H1 (cell line): Measurements from ENCODE around the gene ITPR3. TPM values are rescaled to one million over a fixed set of nuclear protein-coding genes. Genes with fewer than 3 reads are reported as not detected.

Experiments used
- CTCF ChIA-PET: fragments of 300-600 bp; sonication (Branson Sonifier 250); formaldehyde crosslinking; loops from one replicate; lab custom pipeline; 2021; ENCODE audit not compliant: partially characterized antibody; lab: Charles Lee
- POLR2A ChIA-PET: fragments of 300-600 bp; sonication (Branson Sonifier 250); formaldehyde crosslinking; loops from one replicate; lab custom pipeline; 2021; ENCODE audit warnings: inconsistent platforms; ENCODE audit not compliant: partially characterized antibody; lab: Charles Lee
- DNase-seq, 2 experiments: peaks; one replicate each; pipeline versions ENCODE4 v3.0.0 to v3.0.0-alpha.2; 2010 to 2022; ENCODE audit warnings: low spot score in 2 of 2, low read depth in 1 of 2, mixed read lengths in 1 of 2
- FAIRE-seq: peaks from 2 replicates; lab custom pipeline; 2011; peaks lifted over from hg19 to GRCh38; lab: Jason Lieb, UNC
- H2AFZ ChIP-seq: 2 replicates; pipeline ENCODE4 v1.8.1; 2012; ENCODE audit warnings: low read length, inconsistent platforms
- H2AK5ac ChIP-seq: 2 replicates; pipeline ENCODE4 v1.6.1; 2013; ENCODE audit warnings: low read depth, low read length
- H2BK120ac ChIP-seq: replicated peaks from 2 replicates; pipeline ENCODE3; 2013; ENCODE audit warnings: low read depth, low read length, inconsistent platforms
- H2BK12ac ChIP-seq: 2 replicates; pipeline ENCODE4 v1.6.1; 2013; ENCODE audit warnings: low read depth, low read length
- H2BK15ac ChIP-seq: 2 replicates; pipeline ENCODE4 v1.6.1; 2013; ENCODE audit warnings: low read length
- H2BK20ac ChIP-seq: 2 replicates; pipeline ENCODE4 v1.6.1; 2013; ENCODE audit warnings: low read length
- H2BK5ac ChIP-seq: 2 replicates; pipeline ENCODE4 v1.6.1; 2013; ENCODE audit warnings: low read depth, low read length
- H3K14ac ChIP-seq: 2 replicates; pipeline ENCODE4 v1.6.1; 2013; ENCODE audit warnings: inconsistent platforms; ENCODE audit not compliant: insufficient read length
- H3K18ac ChIP-seq: 2 replicates; pipeline ENCODE4 v1.6.1; 2013; ENCODE audit warnings: low read length; ENCODE audit errors: extremely low read depth
- H3K23ac ChIP-seq: 2 replicates; pipeline ENCODE4 v1.6.1; 2013; ENCODE audit warnings: inconsistent platforms; ENCODE audit not compliant: insufficient read length
- H3K23me2 ChIP-seq: 2 replicates; pipeline ENCODE4 v1.6.1; 2013; ENCODE audit warnings: low read depth, low read length
- H3K27ac ChIP-seq: 2 replicates; pipeline ENCODE4 v1.6.1; 2011; ENCODE audit warnings: low read depth, low read length, inconsistent platforms
- H3K27me3 ChIP-seq, 4 experiments: replicated peaks in 1 of 4; 1 replicate in 1 of 4; 2 replicates in 3 of 4; pipeline versions ENCODE4 v1.6.1 to v1.8.1; 2011 to 2013; ENCODE audit warnings: low read length in 3 of 4, mild to moderate bottlenecking in 3 of 4, inconsistent platforms in 2 of 4, mixed read lengths in 2 of 4, moderate library complexity in 1 of 4; ENCODE audit not compliant: control insufficient read depth in 3 of 4, insufficient read depth in 3 of 4; ENCODE audit errors: extremely low read depth in 1 of 4
- H3K36me3 ChIP-seq, 4 experiments: 2 replicates each; pipeline versions ENCODE4 v1.6.1 to v1.8.1; 2011 to 2013; ENCODE audit warnings: mild to moderate bottlenecking in 4 of 4, low read length in 3 of 4, moderate library complexity in 2 of 4, control low read depth in 1 of 4, inconsistent platforms in 1 of 4; ENCODE audit not compliant: insufficient read depth in 4 of 4, control insufficient read depth in 2 of 4
- H3K4ac ChIP-seq: replicated peaks from 2 replicates; pipeline ENCODE3; 2013; ENCODE audit warnings: low read length, low read depth, mixed read lengths, inconsistent platforms; ENCODE audit not compliant: insufficient read length
- H3K4me1 ChIP-seq, 4 experiments: replicated peaks in 1 of 4; 1 replicate in 1 of 4; 2 replicates in 3 of 4; pipeline versions ENCODE4 v1.6.1 to v1.8.1; 2011 to 2013; ENCODE audit warnings: low read length in 3 of 4, inconsistent platforms in 2 of 4, mixed read lengths in 1 of 4; ENCODE audit not compliant: insufficient read depth in 4 of 4, control insufficient read depth in 3 of 4
- H3K4me2 ChIP-seq, 2 experiments: 2 replicates each; pipeline versions ENCODE4 v1.6.1 to v1.8.1; 2011 to 2013; ENCODE audit warnings: low read depth in 2 of 2, low read length in 2 of 2, control low read depth in 1 of 2, inconsistent platforms in 1 of 2, mild to moderate bottlenecking in 1 of 2; ENCODE audit not compliant: insufficient read depth in 1 of 2
- H3K4me3 ChIP-seq, 4 experiments: fragments of 200-600, 300-600 bp in 1 of 4; sonication (generic), shearing (Covaris generic), sonication (Bioruptor Twin) in 1 of 4; 2 replicates each; pipeline versions ENCODE4 v1.5.1 to v1.8.1; 2011 to 2016; ENCODE audit warnings: low read length in 4 of 4, low read depth in 3 of 4, control low read depth in 2 of 4, inconsistent platforms in 2 of 4, mild to moderate bottlenecking in 2 of 4, mixed read lengths in 1 of 4, moderate library complexity in 1 of 4; ENCODE audit not compliant: insufficient read depth in 2 of 4; ENCODE audit errors: extremely low read depth in 1 of 4
- H3K56ac ChIP-seq: replicated peaks from 2 replicates; pipeline ENCODE3; 2013; ENCODE audit warnings: low read depth, mild to moderate bottlenecking, mixed read lengths, low read length, inconsistent platforms; ENCODE audit not compliant: insufficient read length
- H3K79me1 ChIP-seq: 2 replicates; pipeline ENCODE4 v1.6.1; 2013; ENCODE audit warnings: low read depth, low read length, control low read depth
- H3K79me2 ChIP-seq, 2 experiments: 2 replicates each; pipeline versions ENCODE4 v1.6.1 to v1.8.1; 2012 to 2013; ENCODE audit warnings: low read length in 2 of 2, mild to moderate bottlenecking in 2 of 2, inconsistent platforms in 1 of 2; ENCODE audit not compliant: insufficient read depth in 2 of 2, control insufficient read depth in 1 of 2
- H3K9ac ChIP-seq, 4 experiments: replicated peaks in 1 of 4; 1 replicate in 1 of 4; 2 replicates in 3 of 4; pipeline versions ENCODE4 v1.6.1 to v1.8.1; 2011 to 2013; ENCODE audit warnings: low read depth in 3 of 4, low read length in 3 of 4, control low read depth in 2 of 4, mild to moderate bottlenecking in 2 of 4, moderate library complexity in 2 of 4, inconsistent platforms in 1 of 4; ENCODE audit errors: extremely low read depth in 1 of 4
- H3K9me3 ChIP-seq, 2 experiments: 2 replicates each; pipeline versions ENCODE4 v1.6.1 to v1.8.1; 2012 to 2013; ENCODE audit warnings: mild to moderate bottlenecking in 2 of 2, moderate library complexity in 2 of 2, control low read depth in 1 of 2, inconsistent platforms in 1 of 2, low read depth in 1 of 2, low read length in 1 of 2, mixed read lengths in 1 of 2; ENCODE audit not compliant: insufficient read depth in 2 of 2
- H4K20me1 ChIP-seq, 2 experiments: replicated peaks in 1 of 2; 2 replicates each; pipeline versions ENCODE3 to v1.8.1; 2011 to 2013; ENCODE audit warnings: inconsistent platforms in 2 of 2, low read length in 2 of 2, mild to moderate bottlenecking in 1 of 2; ENCODE audit not compliant: insufficient read depth in 2 of 2, control insufficient read depth in 1 of 2
- H4K5ac ChIP-seq: 2 replicates; pipeline ENCODE4 v1.6.1; 2013; ENCODE audit warnings: low read length, low read depth, mixed read lengths, inconsistent platforms; ENCODE audit not compliant: insufficient read length
- H4K8ac ChIP-seq: 2 replicates; pipeline ENCODE4 v1.8.0; 2013; ENCODE audit warnings: mild to moderate bottlenecking, moderate library complexity, low read length, inconsistent platforms; ENCODE audit not compliant: insufficient read depth; ENCODE audit errors: extremely low read depth
- H4K91ac ChIP-seq: replicated peaks from 2 replicates; pipeline ENCODE3; 2013; ENCODE audit warnings: low read length, mixed read lengths, inconsistent platforms; ENCODE audit not compliant: insufficient read length
- EZH2 ChIP-seq: fragments of 200-600 bp; sonication (generic); IDR thresholded peaks from 2 replicates; pipeline ENCODE4 v1.7.1; 2012; ENCODE audit warnings: low read depth, mild to moderate bottlenecking, moderate library complexity, low read length, inconsistent platforms; ENCODE audit not compliant: severe bottlenecking
- JUN ChIP-seq: IDR thresholded peaks from 2 replicates; pipeline ENCODE4 v1.6.1; 2011; ENCODE audit warnings: low read depth, mild to moderate bottlenecking, improper control_type of control experiment, low read length
- POLR2A ChIP-seq, 2 experiments: IDR thresholded peaks; 1 replicate in 1 of 2; 2 replicates in 1 of 2; pipeline ENCODE4 v1.6.1; 2011; ENCODE audit warnings: low read depth in 2 of 2, low read length in 2 of 2, mild to moderate bottlenecking in 2 of 2; ENCODE audit errors: control extremely low read depth in 1 of 2
- RAD21 ChIP-seq, 2 experiments: IDR thresholded peaks in 1 of 2; conservative IDR thresholded peaks in 1 of 2; 2 replicates each; pipeline ENCODE4 v1.6.1; 2011; ENCODE audit warnings: low read depth in 2 of 2, low read length in 2 of 2, improper control_type of control experiment in 1 of 2, inconsistent platforms in 1 of 2, mild to moderate bottlenecking in 1 of 2, moderate library complexity in 1 of 2
- RBBP5 ChIP-seq: IDR thresholded peaks from 2 replicates; pipeline ENCODE4 v1.7.1; 2012; ENCODE audit warnings: low read depth, mild to moderate bottlenecking, inconsistent platforms, low read length, moderate library complexity, borderline replicate concordance
- SAP30 ChIP-seq: fragments of 300-600 bp; sonication (generic); IDR thresholded peaks from 2 replicates; pipeline ENCODE4 v1.7.1; 2012; ENCODE audit warnings: low read length, moderate library complexity, mild to moderate bottlenecking, inconsistent platforms; ENCODE audit not compliant: insufficient read depth, insufficient replicate concordance
- SP2 ChIP-seq: IDR thresholded peaks from 2 replicates; pipeline ENCODE4 v1.6.1; 2012; ENCODE audit warnings: mild to moderate bottlenecking, low read length, inconsistent platforms
- SP4 ChIP-seq: IDR thresholded peaks from 2 replicates; pipeline ENCODE4 v1.6.1; 2012; ENCODE audit warnings: low read length, inconsistent platforms
- SRF ChIP-seq: IDR thresholded peaks from 2 replicates; pipeline ENCODE4 v1.6.1; 2011; ENCODE audit warnings: mild to moderate bottlenecking, low read depth, low read length, moderate library complexity
- WGBS, 2 experiments: shearing (Covaris generic) in 1 of 2; methylation state at CpG; one replicate each; pipeline versions ENCODE4 v1.1.6 to v1.1.7; 2013 to 2015; ENCODE audit warnings: low lambda C conversion rate in 2 of 2, mixed read lengths in 2 of 2, inconsistent platforms in 1 of 2, low coverage in 1 of 2, missing lambda C conversion rate in 1 of 2; ENCODE audit not compliant: insufficient replicate concordance in 2 of 2, insufficient coverage in 1 of 2, insufficient read length in 1 of 2; ENCODE audit errors: extremely low coverage in 1 of 2, missing lambda C conversion rate in 1 of 2; 5-methylcytosine and 5-hydroxymethylcytosine counted together
- polyA plus RNA-seq, 7 experiments: library from polyadenylated mRNA; depleted of rRNA in 3 of 7; stranded (reverse) in 5 of 7; unstranded in 2 of 7; fragments of >200 nt in 5 of 7; fragments of 200-250 nt in 2 of 7; gene quantifications; 1 replicate in 5 of 7; 2 replicates in 1 of 7; 4 replicates in 1 of 7; pipeline versions ENCODE4 v1.2.1 to v1.2.3, GENCODE V29; 2011 to 2013; ENCODE audit warnings: missing spikeins in 2 of 7, mixed read lengths in 2 of 7
- total RNA-seq: library from RNA; stranded (reverse); fragmentation: NEBNext Ultra II Directional; extraction: Animal tissue kit (Norgen Biotek cat#: 25700); gene quantifications from 2 replicates; pipeline ENCODE4 v1.2.1, GENCODE V29; 2021
- TF ChIP-seq, protein P1 (sequence below): IDR thresholded peaks from 2 replicates; pipeline ENCODE4 v1.6.1; 2011; ENCODE audit warnings: low read length, improper control_type of control experiment

Gene ITPR3
- total and polyA plus RNA-seq, 2 of the 8 experiments (the other 6 are each of a cell fraction or from before 2014, with no cell fraction given): 29.1 to 45.7 TPM

DNA sequence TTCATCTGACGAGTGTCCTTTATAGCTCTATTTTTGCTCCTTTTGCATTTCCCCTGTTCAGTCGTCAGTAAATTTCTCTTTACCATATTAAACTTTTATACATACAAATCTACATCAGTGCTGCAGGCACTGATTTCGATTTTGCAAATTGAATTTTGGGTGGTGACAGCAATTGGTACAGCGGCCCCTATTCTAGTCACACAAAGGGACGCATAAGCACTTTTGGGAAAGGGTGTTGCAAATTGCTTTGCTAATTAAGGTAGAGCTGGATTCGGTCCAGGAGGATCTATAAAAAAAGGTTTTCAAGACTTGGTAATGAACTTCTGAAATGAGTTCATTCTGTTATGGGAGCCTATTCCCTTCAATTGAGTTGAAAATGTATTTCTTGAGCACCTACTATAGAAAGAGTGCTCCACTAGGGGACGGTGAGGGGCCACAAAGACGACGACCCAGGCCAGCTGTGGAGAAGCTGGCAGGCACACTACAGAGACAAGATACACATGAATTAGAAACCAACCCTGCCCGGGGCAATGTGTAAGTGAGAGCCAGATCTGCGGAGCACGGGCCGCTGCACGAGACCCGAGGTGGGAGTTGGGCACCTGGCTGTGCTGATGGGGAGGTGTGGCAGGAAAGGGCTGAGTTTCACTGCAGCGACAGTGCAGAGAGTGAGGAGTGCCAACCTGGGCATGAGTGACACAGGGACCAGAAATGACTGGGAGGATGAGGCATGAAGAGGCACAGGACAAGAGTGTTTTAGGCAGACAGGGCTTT is 85.0 kb downstream of the ITPR3 start:
- no peak overlapping the region for H2BK120ac ChIP-seq
- H3K56ac ChIP-seq: no peak overlapping the region
- no peak overlapping the region for H2AK5ac ChIP-seq
- 82% methylated on average over 16 of the region's 16 CpGs; no CpG with 5 or more reads in 1 of the 2 experiments for WGBS, 2 experiments
- ChIA-PET POLR2A (interaction anchor here (1.0 to 2.4 kb wide), 7 partner anchors 9 to 119 kb away, joined by 3 to 7 read pairs (median 3); no protein-coding TSS in a partner anchor), CTCF (interaction anchor here (0.8 to 1.9 kb wide), 8 partner anchors 34 to 320 kb away, joined by 3 to 5 read pairs (median 3); no protein-coding TSS in a partner anchor)
- FAIRE-seq (no peak), DNase-seq (no peak)
- peaks cover 0 to 10% (median 6%) of the 10 kb centered on the region in 4 experiments; a peak in 4 of 7 replicates for H3K4me1 ChIP-seq
- H3K23ac ChIP-seq: no peak overlapping the region
- H3K4ac ChIP-seq: no peak overlapping the region
- peaks cover 8 to 17% of the 10 kb centered on the region in 2 experiments for H4K20me1 ChIP-seq
- no peak overlapping the region for H3K14ac ChIP-seq
- no peak overlapping the region for H2AFZ ChIP-seq
- H3K4me3 ChIP-seq: no peak overlapping the region
- no peak overlapping the region for H2BK20ac ChIP-seq
- H2BK15ac ChIP-seq: no peak overlapping the region
- H3K23me2 ChIP-seq: peaks cover 2% of the 10 kb centered on the region; the same call in 1 of the 2 replicates
- no peak overlapping the region for H2BK5ac ChIP-seq
- no peak overlapping the region; a peak in 1 of 7 replicates for H3K9ac ChIP-seq
- H4K91ac ChIP-seq: no peak overlapping the region
- no peak overlapping the region; the same call in 1 of the 2 replicates for H4K8ac ChIP-seq
- H3K27me3 ChIP-seq: no peaks in the 10 kb centered on the region
- no peaks in the 10 kb centered on the region for H3K9me3 ChIP-seq
- no peak overlapping the region for H3K27ac ChIP-seq
- peaks cover 0 to 15% of the 10 kb centered on the region in 2 experiments; a peak in 2 of 4 replicates for H3K79me2 ChIP-seq
- no peak overlapping the region for H2BK12ac ChIP-seq
- no peak overlapping the region for H3K18ac ChIP-seq
- H4K5ac ChIP-seq: no peak overlapping the region
- H3K79me1 ChIP-seq: peaks cover 21% of the 10 kb centered on the region
- no peak overlapping the region for H3K4me2 ChIP-seq
- H3K36me3 ChIP-seq: peaks cover 9 to 32% (median 20%) of the 10 kb centered on the region in 4 experiments
- no peak for TF ChIP-seq SRF
- TF ChIP-seq SP4: no peak
- no peak for TF ChIP-seq POLR2A (IDR thresholded peaks at IDR 0.05; ENCODE audit: control extremely low read depth in 1 of 2, low read depth in 2 of 2, low read length in 2 of 2)
- no peak for TF ChIP-seq RAD21 (IDR thresholded peaks at IDR 0.05 in 1 of 2, conservative IDR thresholded peaks at IDR 0.05 in 1 of 2; ENCODE audit: low read depth in 2 of 2, low read length in 2 of 2)
- no peak for TF ChIP-seq EZH2
- no peak for TF ChIP-seq JUN
- no peak for TF ChIP-seq SP2
- TF ChIP-seq, protein P1, sequence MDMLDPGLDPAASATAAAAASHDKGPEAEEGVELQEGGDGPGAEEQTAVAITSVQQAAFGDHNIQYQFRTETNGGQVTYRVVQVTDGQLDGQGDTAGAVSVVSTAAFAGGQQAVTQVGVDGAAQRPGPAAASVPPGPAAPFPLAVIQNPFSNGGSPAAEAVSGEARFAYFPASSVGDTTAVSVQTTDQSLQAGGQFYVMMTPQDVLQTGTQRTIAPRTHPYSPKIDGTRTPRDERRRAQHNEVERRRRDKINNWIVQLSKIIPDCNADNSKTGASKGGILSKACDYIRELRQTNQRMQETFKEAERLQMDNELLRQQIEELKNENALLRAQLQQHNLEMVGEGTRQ: no peak
- TF ChIP-seq SAP30: no peak
- TF ChIP-seq RBBP5: no peak
